ENCODE measurements around the gene UBE2V1. TPM values are rescaled to one million over a fixed set of nuclear protein-coding genes. Genes with fewer than 3 reads are reported as not detected.

The UBE2V1 gene
- polyA plus RNA-seq, 1 of the 3 experiments (the other 2 are of a cell fraction), result 99.7 TPM

GRCh38 chr20:50044353-50044960 lies 68.5 kb downstream of the UBE2V1 start:
- WGBS (ENCODE audit: low lambda C conversion rate), result 95% methylated on average over 5 of the region's 5 CpGs
- H3K9ac ChIP-seq, result no peak overlapping the region
- TF ChIP-seq EP300 (IDR thresholded peaks at IDR 0.05; ENCODE audit: borderline replicate concordance in 1 of 2, low read depth in 1 of 2, low read length in 1 of 2) (no peak), JUND (IDR thresholded peaks at IDR 0.05) (no peak), EZH2phosphoT487 (IDR thresholded peaks at IDR 0.05; ENCODE audit: borderline replicate concordance, low read depth) (no peak), ELF1 (IDR thresholded peaks at IDR 0.05) (no peak), NRF1 (IDR thresholded peaks at IDR 0.05; ENCODE audit: low read depth, low read length) (no peak), GATA2 (CRISPR knock-in tag; IDR thresholded peaks at IDR 0.05) (no peak), TEAD4 (IDR thresholded peaks at IDR 0.05; ENCODE audit: borderline replicate concordance, insufficient read depth) (no peak), FOSL2 (IDR thresholded peaks at IDR 0.05; ENCODE audit: borderline replicate concordance, low read depth) (no peak), CHD2 (IDR thresholded peaks at IDR 0.05; ENCODE audit: low read length, partially characterized antibody) (no peak), RAD21 (IDR thresholded peaks at IDR 0.05; ENCODE audit: low read length) (no peak), CTCF (IDR thresholded peaks at IDR 0.05) (no peak), RCOR1 (IDR thresholded peaks at IDR 0.05; ENCODE audit: low read length) (no peak), MEF2A (IDR thresholded peaks at IDR 0.05; ENCODE audit: borderline replicate concordance, low read depth) (no peak), FOXJ3 (CRISPR knock-in tag; IDR thresholded peaks at IDR 0.05) (no peak), YY1 (IDR thresholded peaks at IDR 0.05; ENCODE audit: low read depth) (no peak), NFIC (IDR thresholded peaks at IDR 0.05; ENCODE audit: borderline replicate concordance) (no peak)
- TF ChIP-seq, protein P1, sequence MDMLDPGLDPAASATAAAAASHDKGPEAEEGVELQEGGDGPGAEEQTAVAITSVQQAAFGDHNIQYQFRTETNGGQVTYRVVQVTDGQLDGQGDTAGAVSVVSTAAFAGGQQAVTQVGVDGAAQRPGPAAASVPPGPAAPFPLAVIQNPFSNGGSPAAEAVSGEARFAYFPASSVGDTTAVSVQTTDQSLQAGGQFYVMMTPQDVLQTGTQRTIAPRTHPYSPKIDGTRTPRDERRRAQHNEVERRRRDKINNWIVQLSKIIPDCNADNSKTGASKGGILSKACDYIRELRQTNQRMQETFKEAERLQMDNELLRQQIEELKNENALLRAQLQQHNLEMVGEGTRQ (IDR thresholded peaks at IDR 0.05; ENCODE audit: borderline replicate concordance, low read depth, low read length), result no peak
- no peak overlapping the region for H2AFZ ChIP-seq (ENCODE audit: low read depth)
- no peak overlapping the region for H3K4me3 ChIP-seq (ENCODE audit: low read depth in 2 of 2, low read length in 1 of 2)
- H3F3A ChIP-seq (replicated peaks; ENCODE audit: insufficient read depth), result peaks cover 14% of the 10 kb centered on the region
- no peaks in the 10 kb centered on the region for H3K9me3 ChIP-seq
- no peaks in the 10 kb centered on the region for H4K20me1 ChIP-seq (ENCODE audit: insufficient read depth)
- H3K4me2 ChIP-seq, result no peak overlapping the region
- no peaks in the 10 kb centered on the region for H3K36me3 ChIP-seq (replicated peaks in 1 of 2; ENCODE audit: control insufficient read depth in 1 of 2, insufficient read depth in 2 of 2, low read length in 1 of 2)
- ChIA-PET POLR2A (no interaction called here), CTCF (interaction anchor here (1.0 to 1.3 kb wide), 4 partner anchors 9 to 26 kb away, joined by 3 to 5 read pairs (median 4); no protein-coding TSS in a partner anchor)
- no peak overlapping the region; a peak in 1 of 4 replicates for H3K27ac ChIP-seq (ENCODE audit: low read depth in 2 of 2, low read length in 1 of 2)
- H3K4me1 ChIP-seq (ENCODE audit: control insufficient read depth in 1 of 2, insufficient read depth in 2 of 2, low read depth in 1 of 2, low read length in 1 of 2), result peaks cover 14 to 38% of the 10 kb centered on the region in 2 experiments; a peak in 2 of 4 replicates
- H3K79me2 ChIP-seq (ENCODE audit: insufficient read depth), result no peaks in the 10 kb centered on the region
- no peaks in the 10 kb centered on the region for H3K9me2 ChIP-seq
- no peaks in the 10 kb centered on the region for H3K27me3 ChIP-seq (ENCODE audit: insufficient read depth)
- DNase-seq, result no peak

All from SK-N-SH (cell line).